ENCODE results near the gene IDH3B.
"Not testable (repeated sequence)": the region's sequence is repeated elsewhere in the genome, so short reads cannot be mapped to it uniquely, and the experiment has no call there.

DNA sequence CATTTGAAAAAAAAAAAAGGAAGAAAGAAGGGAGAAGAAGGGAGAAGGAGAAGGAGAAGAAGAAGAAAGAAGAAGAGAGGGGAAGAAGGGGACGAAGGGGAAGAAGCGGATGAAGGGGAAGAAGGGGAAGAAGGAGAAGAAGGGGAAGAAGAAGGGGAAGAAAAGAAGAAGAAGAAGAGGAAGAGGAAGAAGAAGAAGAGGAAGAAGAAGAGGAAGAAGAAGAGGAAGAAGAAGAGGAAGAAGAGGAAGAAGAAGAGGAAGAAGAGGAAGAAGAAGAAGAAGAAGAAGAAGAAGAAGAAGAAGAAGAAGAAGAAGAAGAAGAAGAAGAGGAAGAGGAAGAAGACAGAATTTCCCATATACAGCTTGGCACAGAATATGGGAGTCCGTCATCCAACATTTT lies 18.0 kb upstream of the IDH3B start:
- TF ChIP-seq, protein P1, sequence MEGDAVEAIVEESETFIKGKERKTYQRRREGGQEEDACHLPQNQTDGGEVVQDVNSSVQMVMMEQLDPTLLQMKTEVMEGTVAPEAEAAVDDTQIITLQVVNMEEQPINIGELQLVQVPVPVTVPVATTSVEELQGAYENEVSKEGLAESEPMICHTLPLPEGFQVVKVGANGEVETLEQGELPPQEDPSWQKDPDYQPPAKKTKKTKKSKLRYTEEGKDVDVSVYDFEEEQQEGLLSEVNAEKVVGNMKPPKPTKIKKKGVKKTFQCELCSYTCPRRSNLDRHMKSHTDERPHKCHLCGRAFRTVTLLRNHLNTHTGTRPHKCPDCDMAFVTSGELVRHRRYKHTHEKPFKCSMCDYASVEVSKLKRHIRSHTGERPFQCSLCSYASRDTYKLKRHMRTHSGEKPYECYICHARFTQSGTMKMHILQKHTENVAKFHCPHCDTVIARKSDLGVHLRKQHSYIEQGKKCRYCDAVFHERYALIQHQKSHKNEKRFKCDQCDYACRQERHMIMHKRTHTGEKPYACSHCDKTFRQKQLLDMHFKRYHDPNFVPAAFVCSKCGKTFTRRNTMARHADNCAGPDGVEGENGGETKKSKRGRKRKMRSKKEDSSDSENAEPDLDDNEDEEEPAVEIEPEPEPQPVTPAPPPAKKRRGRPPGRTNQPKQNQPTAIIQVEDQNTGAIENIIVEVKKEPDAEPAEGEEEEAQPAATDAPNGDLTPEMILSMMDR (IDR thresholded peaks at IDR 0.05), result not testable (repeated sequence)
- not testable (repeated sequence) for TF ChIP-seq POLR2A (IDR thresholded peaks at IDR 0.05)
